Measurements from ENCODE around the gene GRIP2.

Gene GRIP2

DNA sequence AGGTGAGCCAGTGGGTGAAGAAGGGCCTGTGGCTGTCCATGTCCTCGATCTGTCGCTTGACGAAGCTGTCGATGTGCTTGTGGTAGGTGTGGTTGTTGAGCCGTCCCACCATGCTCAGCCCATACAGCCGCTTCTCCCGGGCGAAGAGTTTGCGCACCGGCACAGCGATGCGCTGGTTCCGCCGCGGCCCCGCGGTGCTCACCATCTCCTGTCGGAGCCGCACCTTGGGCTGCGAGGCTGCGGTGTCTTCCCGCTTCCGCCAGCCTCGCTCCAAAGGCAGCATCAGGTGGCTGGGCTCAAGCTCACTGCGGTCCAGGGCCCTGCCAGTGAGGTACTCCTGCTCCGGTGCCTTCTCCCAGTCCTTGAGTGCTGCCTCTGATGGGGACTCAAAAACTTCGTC, 34.0 kb upstream of the GRIP2 start:
- H3K4me1 ChIP-seq (ENCODE audit: control insufficient read depth, insufficient read depth, low read length, poor library complexity, severe bottlenecking): no peaks in the 10 kb centered on the region
- no peak for DNase-seq
- H3K27me3 ChIP-seq (replicated peaks; ENCODE audit: control insufficient read depth, insufficient read depth, low read length, poor library complexity, severe bottlenecking): no peaks in the 10 kb centered on the region
- no peaks in the 10 kb centered on the region for H3K9me3 ChIP-seq (ENCODE audit: control insufficient read depth, low read length)
- no peaks in the 10 kb centered on the region for H3K36me3 ChIP-seq (ENCODE audit: control insufficient read depth, insufficient read depth, low read length)
- no peak overlapping the region for H3K4me3 ChIP-seq (ENCODE audit: insufficient read depth, low read depth, low read length, poor library complexity, severe bottlenecking)
- no peak overlapping the region for H3K27ac ChIP-seq (ENCODE audit: insufficient read depth, low read length, poor library complexity, severe bottlenecking)

- Histone ChIP-seq H3K36me3 (ENCODE audit: control insufficient read depth, insufficient read depth, low read length) (no peaks in the 10 kb centered on the region), H3K27me3 (replicated peaks; ENCODE audit: control insufficient read depth, insufficient read depth, low read length, poor library complexity, severe bottlenecking) (no peaks in the 10 kb centered on the region)
- no peak for DNase-seq
These were observed 33.6 kb upstream of the GRIP2 start for GRCh38 chr3:14573706-14574105.

DNA sequence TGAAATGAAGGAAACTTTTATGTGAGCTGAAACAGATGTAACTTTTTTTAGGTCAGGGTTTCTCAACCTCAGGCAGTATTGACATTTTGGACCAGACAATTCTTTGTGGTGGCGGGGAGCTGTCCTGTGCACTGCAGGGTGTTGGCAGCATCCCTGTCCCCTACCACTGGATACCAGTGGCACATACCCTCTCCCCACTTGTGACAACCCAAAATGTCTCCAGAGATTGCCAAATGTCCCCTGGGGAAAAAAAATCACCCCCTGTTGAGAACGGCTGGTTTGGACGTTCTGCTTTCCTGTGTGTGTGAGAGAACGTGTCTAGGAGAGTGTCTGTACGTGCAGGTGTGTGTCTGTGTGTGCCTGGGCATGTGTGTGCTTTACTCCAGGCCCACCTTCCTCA, 30.7 kb upstream of the GRIP2 start:
- Histone ChIP-seq H3K4me3 (ENCODE audit: insufficient read depth, low read depth, low read length, poor library complexity, severe bottlenecking) (no peak overlapping the region), H3K4me1 (ENCODE audit: control insufficient read depth, insufficient read depth, low read length, poor library complexity, severe bottlenecking) (no peaks in the 10 kb centered on the region), H3K9me3 (ENCODE audit: control insufficient read depth, low read length) (no peaks in the 10 kb centered on the region), H3K27ac (ENCODE audit: insufficient read depth, low read length, poor library complexity, severe bottlenecking) (no peak overlapping the region), H3K36me3 (ENCODE audit: control insufficient read depth, insufficient read depth, low read length) (no peaks in the 10 kb centered on the region), H3K27me3 (replicated peaks; ENCODE audit: control insufficient read depth, insufficient read depth, low read length, poor library complexity, severe bottlenecking) (no peaks in the 10 kb centered on the region)
- DNase-seq: no peak

More at GRCh38 chr3:14573706-14574105, 33.6 kb upstream of the GRIP2 start:
- Histone ChIP-seq H3K4me1 (ENCODE audit: control insufficient read depth, insufficient read depth, low read length, poor library complexity, severe bottlenecking) (no peaks in the 10 kb centered on the region), H3K27ac (ENCODE audit: insufficient read depth, low read length, poor library complexity, severe bottlenecking) (no peak overlapping the region), H3K4me3 (ENCODE audit: insufficient read depth, low read depth, low read length, poor library complexity, severe bottlenecking) (no peak overlapping the region), H3K9me3 (ENCODE audit: control insufficient read depth, low read length) (no peaks in the 10 kb centered on the region)

DNA sequence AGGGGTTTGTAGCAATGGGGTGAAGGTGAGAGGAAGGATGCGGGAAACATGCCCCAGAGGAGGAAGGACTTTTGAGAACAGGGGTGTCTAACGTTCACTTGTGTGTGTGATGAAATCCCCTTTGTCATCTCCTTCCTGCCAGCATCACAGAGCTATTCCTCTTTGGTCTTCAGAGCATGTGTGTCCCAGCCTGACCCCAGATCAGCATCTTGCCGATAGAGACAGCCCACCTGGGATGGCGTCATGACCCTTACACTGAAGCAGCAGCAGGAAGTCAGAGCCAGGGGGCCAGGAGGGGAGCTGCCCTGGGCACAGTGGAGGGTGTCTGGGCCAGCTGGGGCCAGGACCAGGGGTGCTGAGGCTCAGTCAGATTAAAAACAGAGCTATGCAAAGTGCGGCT, 29.9 kb upstream of the GRIP2 start:
- no peaks in the 10 kb centered on the region for H3K27me3 ChIP-seq (replicated peaks; ENCODE audit: control insufficient read depth, insufficient read depth, low read length, poor library complexity, severe bottlenecking)
- H3K36me3 ChIP-seq (ENCODE audit: control insufficient read depth, insufficient read depth, low read length): no peaks in the 10 kb centered on the region
- no peak for DNase-seq
- no peaks in the 10 kb centered on the region for H3K9me3 ChIP-seq (ENCODE audit: control insufficient read depth, low read length)
- H3K4me1 ChIP-seq (ENCODE audit: control insufficient read depth, insufficient read depth, low read length, poor library complexity, severe bottlenecking): no peaks in the 10 kb centered on the region
- H3K27ac ChIP-seq (ENCODE audit: insufficient read depth, low read length, poor library complexity, severe bottlenecking): no peak overlapping the region
- no peak overlapping the region for H3K4me3 ChIP-seq (ENCODE audit: insufficient read depth, low read depth, low read length, poor library complexity, severe bottlenecking)

DNA sequence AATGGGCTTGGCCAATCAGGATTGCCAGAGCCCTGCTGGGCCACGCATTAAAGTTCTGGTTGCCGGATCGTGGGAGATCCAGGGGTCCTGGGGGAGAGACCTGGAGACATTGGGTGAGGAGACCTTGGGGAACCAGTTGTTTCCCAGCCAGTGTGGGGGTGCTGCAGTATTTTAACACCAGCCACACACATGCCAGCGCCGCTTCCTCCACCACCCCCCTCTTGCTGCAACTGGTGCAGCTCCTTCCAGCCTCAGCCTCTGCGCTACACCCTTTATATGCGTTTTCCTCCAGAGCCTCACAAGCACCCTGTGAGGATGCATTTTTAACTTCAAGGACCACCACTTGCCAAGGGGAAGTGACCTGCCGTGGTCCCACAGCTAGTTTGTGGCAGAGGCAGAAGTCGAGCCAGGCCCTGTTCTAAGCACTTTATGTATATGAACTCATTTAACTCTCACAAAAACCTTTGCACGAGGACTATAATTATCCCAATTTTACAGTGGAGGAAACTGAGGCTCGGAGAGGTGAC, 29.4 kb upstream of the GRIP2 start:
- H3K4me3 ChIP-seq (ENCODE audit: insufficient read depth, low read depth, low read length, poor library complexity, severe bottlenecking): no peak overlapping the region
- no peaks in the 10 kb centered on the region for H3K9me3 ChIP-seq (ENCODE audit: control insufficient read depth, low read length)
- no peaks in the 10 kb centered on the region for H3K36me3 ChIP-seq (ENCODE audit: control insufficient read depth, insufficient read depth, low read length)
- no peaks in the 10 kb centered on the region for H3K4me1 ChIP-seq (ENCODE audit: control insufficient read depth, insufficient read depth, low read length, poor library complexity, severe bottlenecking)
- no peaks in the 10 kb centered on the region for H3K27me3 ChIP-seq (replicated peaks; ENCODE audit: control insufficient read depth, insufficient read depth, low read length, poor library complexity, severe bottlenecking)
- H3K27ac ChIP-seq (ENCODE audit: insufficient read depth, low read length, poor library complexity, severe bottlenecking): no peak overlapping the region
- DNase-seq: no peak

GRCh38 chr3:14568269-14568668, 28.1 kb upstream of the GRIP2 start:
- H3K27me3 ChIP-seq (replicated peaks; ENCODE audit: control insufficient read depth, insufficient read depth, low read length, poor library complexity, severe bottlenecking): no peaks in the 10 kb centered on the region
- H3K9me3 ChIP-seq (ENCODE audit: control insufficient read depth, low read length): no peaks in the 10 kb centered on the region
- DNase-seq: no peak
- no peak overlapping the region for H3K4me3 ChIP-seq (ENCODE audit: insufficient read depth, low read depth, low read length, poor library complexity, severe bottlenecking)
- H3K36me3 ChIP-seq (ENCODE audit: control insufficient read depth, insufficient read depth, low read length): no peaks in the 10 kb centered on the region
- H3K27ac ChIP-seq (ENCODE audit: insufficient read depth, low read length, poor library complexity, severe bottlenecking): no peak overlapping the region
- H3K4me1 ChIP-seq (ENCODE audit: control insufficient read depth, insufficient read depth, low read length, poor library complexity, severe bottlenecking): no peaks in the 10 kb centered on the region

DNA sequence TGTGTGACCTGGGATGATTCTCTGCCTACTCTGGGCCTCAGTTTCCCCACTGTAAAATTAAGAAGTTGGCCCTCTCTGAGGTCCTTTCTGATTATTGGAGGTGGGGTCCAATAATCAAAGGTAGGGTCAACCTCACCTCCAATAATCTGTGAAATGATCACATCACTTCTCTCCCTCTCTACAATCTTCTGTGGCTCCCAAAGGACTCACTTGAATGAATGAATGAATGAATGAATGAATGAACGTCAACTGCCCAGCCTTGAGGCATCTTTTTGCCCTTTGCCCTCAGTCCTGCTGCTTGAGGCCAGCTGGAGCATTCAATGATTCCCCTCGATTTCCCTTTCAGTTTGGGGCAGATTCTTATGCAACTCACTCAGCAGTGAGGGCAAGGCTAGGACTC, 26.7 kb upstream of the GRIP2 start:
- no peaks in the 10 kb centered on the region for H3K9me3 ChIP-seq (ENCODE audit: control insufficient read depth, low read length)

DNA sequence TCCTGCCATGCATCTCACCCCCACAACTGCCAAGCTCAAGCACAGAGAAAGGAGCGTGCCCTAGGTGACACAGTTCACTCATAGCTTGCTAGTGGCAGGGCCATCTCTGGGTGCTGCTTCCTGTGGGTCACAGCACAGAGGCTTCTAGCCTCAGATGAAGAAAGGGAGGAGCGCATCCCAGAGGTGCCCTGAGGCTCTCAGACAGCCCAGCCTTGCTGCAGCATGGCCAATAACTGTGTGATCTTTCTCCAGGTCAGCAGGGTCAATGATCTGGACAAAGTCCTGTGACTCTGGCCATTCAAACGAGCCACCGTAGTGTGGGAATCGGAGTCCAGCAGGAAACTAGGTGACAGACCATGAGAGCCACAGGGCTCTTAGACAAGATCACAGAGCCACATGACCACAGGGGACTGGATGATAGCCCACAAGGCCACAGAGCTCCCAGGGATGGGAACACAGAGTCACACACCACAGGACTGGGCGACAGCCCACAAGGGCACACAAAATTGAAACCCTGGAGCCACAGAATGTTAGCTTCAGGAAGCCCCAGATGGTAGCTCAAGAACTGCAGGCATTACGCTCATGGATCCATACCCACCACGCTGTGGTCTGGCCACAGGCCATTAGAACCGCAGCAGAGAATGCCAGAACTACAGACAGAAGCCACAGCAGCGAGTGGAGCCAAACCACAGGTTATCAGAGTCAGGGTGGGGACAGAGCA, 25.9 kb upstream of the GRIP2 start:
- no peak overlapping the region for H3K27ac ChIP-seq (ENCODE audit: insufficient read depth, low read length, poor library complexity, severe bottlenecking)
- H3K4me3 ChIP-seq (ENCODE audit: insufficient read depth, low read depth, low read length, poor library complexity, severe bottlenecking): no peak overlapping the region
- DNase-seq: no peak
- no peaks in the 10 kb centered on the region for H3K9me3 ChIP-seq (ENCODE audit: control insufficient read depth, low read length)
- no peaks in the 10 kb centered on the region for H3K27me3 ChIP-seq (replicated peaks; ENCODE audit: control insufficient read depth, insufficient read depth, low read length, poor library complexity, severe bottlenecking)
- H3K4me1 ChIP-seq (ENCODE audit: control insufficient read depth, insufficient read depth, low read length, poor library complexity, severe bottlenecking): no peaks in the 10 kb centered on the region
- no peaks in the 10 kb centered on the region for H3K36me3 ChIP-seq (ENCODE audit: control insufficient read depth, insufficient read depth, low read length)

More for the DNA sequence above, 26.7 kb upstream of the GRIP2 start:
- Histone ChIP-seq H3K36me3 (ENCODE audit: control insufficient read depth, insufficient read depth, low read length) (no peaks in the 10 kb centered on the region), H3K4me3 (ENCODE audit: insufficient read depth, low read depth, low read length, poor library complexity, severe bottlenecking) (no peak overlapping the region), H3K27ac (ENCODE audit: insufficient read depth, low read length, poor library complexity, severe bottlenecking) (no peak overlapping the region), H3K4me1 (ENCODE audit: control insufficient read depth, insufficient read depth, low read length, poor library complexity, severe bottlenecking) (no peaks in the 10 kb centered on the region), H3K27me3 (replicated peaks; ENCODE audit: control insufficient read depth, insufficient read depth, low read length, poor library complexity, severe bottlenecking) (no peaks in the 10 kb centered on the region)
- no peak for DNase-seq

- no peaks in the 10 kb centered on the region for H3K27me3 ChIP-seq (replicated peaks; ENCODE audit: control insufficient read depth, insufficient read depth, low read length, poor library complexity, severe bottlenecking)
- no peaks in the 10 kb centered on the region for H3K9me3 ChIP-seq (ENCODE audit: control insufficient read depth, low read length)
- H3K27ac ChIP-seq (ENCODE audit: insufficient read depth, low read length, poor library complexity, severe bottlenecking): no peak overlapping the region
- no peaks in the 10 kb centered on the region for H3K4me1 ChIP-seq (ENCODE audit: control insufficient read depth, insufficient read depth, low read length, poor library complexity, severe bottlenecking)
- no peak overlapping the region for H3K4me3 ChIP-seq (ENCODE audit: insufficient read depth, low read depth, low read length, poor library complexity, severe bottlenecking)
- no peaks in the 10 kb centered on the region for H3K36me3 ChIP-seq (ENCODE audit: control insufficient read depth, insufficient read depth, low read length)
- DNase-seq: no peak
These were observed 24.6 kb upstream of the GRIP2 start for GRCh38 chr3:14564741-14565140.

GRCh38 chr3:14563946-14564539, 23.9 kb upstream of the GRIP2 start:
- H3K4me3 ChIP-seq (ENCODE audit: insufficient read depth, low read depth, low read length, poor library complexity, severe bottlenecking): no peak overlapping the region
- H3K4me1 ChIP-seq (ENCODE audit: control insufficient read depth, insufficient read depth, low read length, poor library complexity, severe bottlenecking): no peaks in the 10 kb centered on the region
- H3K27ac ChIP-seq (ENCODE audit: insufficient read depth, low read length, poor library complexity, severe bottlenecking): no peak overlapping the region
- H3K27me3 ChIP-seq (replicated peaks; ENCODE audit: control insufficient read depth, insufficient read depth, low read length, poor library complexity, severe bottlenecking): no peaks in the 10 kb centered on the region
- no peak for DNase-seq
- H3K9me3 ChIP-seq (ENCODE audit: control insufficient read depth, low read length): no peaks in the 10 kb centered on the region
- no peaks in the 10 kb centered on the region for H3K36me3 ChIP-seq (ENCODE audit: control insufficient read depth, insufficient read depth, low read length)
